MCF 10A (cell line): ENCODE measurements around the gene HDGFL3. TPM values are rescaled to one million over a fixed set of nuclear protein-coding genes. Genes with fewer than 3 reads are reported as not detected.

Experiments used
- BruUV-seq: library from RNA; stranded (reverse); fragments of 400-500 nt; replicated peaks from 2 replicates; lab custom pipeline; 2021; lab: Mats Ljungman, UMichigan
- CTCF ChIA-PET: fragments of 300-600 bp; sonication (Branson Sonifier 250); formaldehyde crosslinking; extraction: SDS; loops from one replicate; lab custom pipeline; 2021; ENCODE audit warnings: antibody characterized with exemption, inconsistent platforms; lab: Yijun Ruan, JAX
- POLR2A ChIA-PET: fragments of 300-600, 350-650 bp; sonication (Branson Sonifier 250); formaldehyde crosslinking; extraction: SDS; loops from one replicate; lab custom pipeline; 2020; ENCODE audit warnings: antibody characterized with exemption, inconsistent platforms; lab: Yijun Ruan, JAX
- DNase-seq: peaks from one replicate; pipeline ENCODE4 v3.0.0-alpha.2; 2018; ENCODE audit not compliant: unreplicated experiment
- H3K27ac Mint-ChIP-seq: one replicate; pipeline ENCODE4 v1.8.0; 2022; ENCODE audit warnings: mild to moderate bottlenecking, low read depth, mixed read lengths; ENCODE audit not compliant: unreplicated experiment
- H3K27me3 Mint-ChIP-seq: one replicate; pipeline ENCODE4 v1.8.0; 2022; ENCODE audit warnings: mixed read lengths; ENCODE audit not compliant: insufficient read depth, unreplicated experiment
- H3K36me3 Mint-ChIP-seq: one replicate; pipeline ENCODE4 v1.8.0; 2022; ENCODE audit warnings: mild to moderate bottlenecking, moderate library complexity, mixed read lengths; ENCODE audit not compliant: insufficient read depth, unreplicated experiment
- H3K4me1 Mint-ChIP-seq: one replicate; pipeline ENCODE4 v1.8.0; 2022; ENCODE audit warnings: mixed read lengths; ENCODE audit not compliant: insufficient read depth, unreplicated experiment
- H3K4me3 Mint-ChIP-seq: one replicate; pipeline ENCODE4 v1.8.0; 2022; ENCODE audit warnings: mild to moderate bottlenecking, moderate library complexity, mixed read lengths; ENCODE audit not compliant: unreplicated experiment
- H3K9me3 Mint-ChIP-seq: one replicate; pipeline ENCODE4 v1.8.0; 2022; ENCODE audit warnings: mixed read lengths; ENCODE audit not compliant: unreplicated experiment
- intact Hi-C: fragments of 100-400 bp; cut with micrococcal nuclease; formaldehyde crosslinking; loops from 2 replicates; pipeline ENCODE4 v1.14.1; 2022
- total RNA-seq: library from RNA; stranded (reverse); gene quantifications from 2 replicates; pipeline ENCODE4 v1.2.3, GENCODE V29; 2022
- TF ChIP-seq, protein P1 (sequence below): fragments of 200-600 bp; IDR thresholded peaks from one replicate; pipeline ENCODE4 v1.8.0; 2022; ENCODE audit warnings: antibody characterized with exemption, mild to moderate bottlenecking; ENCODE audit not compliant: unreplicated experiment

Gene HDGFL3
- total RNA-seq, 1 experiment from 2014 or later, result 80.4 TPM

DNA sequence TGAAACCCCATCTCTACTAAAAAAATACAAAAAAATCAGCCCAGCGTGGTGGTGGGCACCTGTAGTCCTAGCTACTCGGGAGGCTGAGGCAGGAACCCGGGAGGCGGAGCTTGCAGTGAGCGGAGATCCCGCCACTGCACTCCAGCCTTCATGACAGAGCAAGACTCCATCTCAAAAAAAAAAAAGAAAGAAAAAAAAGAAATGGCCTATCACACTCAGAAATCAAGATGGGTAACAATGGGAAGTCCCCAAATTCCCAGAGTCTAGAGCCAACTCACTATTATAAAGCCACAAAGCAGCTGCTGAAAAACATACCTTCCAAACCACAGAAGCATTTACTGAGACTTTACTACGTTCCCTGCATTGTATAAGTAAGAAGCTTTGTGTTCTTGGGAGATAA lies 7.5 kb downstream of the HDGFL3 start:
- ChIA-PET CTCF (no interaction called here), POLR2A (interaction anchor here (0.5 to 5.0 kb wide), 8 partner anchors 13 to 464 kb away, joined by 3 to 34 read pairs (median 3); partner anchors contain the start of genes BNC1 and BTBD1)
- TF ChIP-seq, protein P1, sequence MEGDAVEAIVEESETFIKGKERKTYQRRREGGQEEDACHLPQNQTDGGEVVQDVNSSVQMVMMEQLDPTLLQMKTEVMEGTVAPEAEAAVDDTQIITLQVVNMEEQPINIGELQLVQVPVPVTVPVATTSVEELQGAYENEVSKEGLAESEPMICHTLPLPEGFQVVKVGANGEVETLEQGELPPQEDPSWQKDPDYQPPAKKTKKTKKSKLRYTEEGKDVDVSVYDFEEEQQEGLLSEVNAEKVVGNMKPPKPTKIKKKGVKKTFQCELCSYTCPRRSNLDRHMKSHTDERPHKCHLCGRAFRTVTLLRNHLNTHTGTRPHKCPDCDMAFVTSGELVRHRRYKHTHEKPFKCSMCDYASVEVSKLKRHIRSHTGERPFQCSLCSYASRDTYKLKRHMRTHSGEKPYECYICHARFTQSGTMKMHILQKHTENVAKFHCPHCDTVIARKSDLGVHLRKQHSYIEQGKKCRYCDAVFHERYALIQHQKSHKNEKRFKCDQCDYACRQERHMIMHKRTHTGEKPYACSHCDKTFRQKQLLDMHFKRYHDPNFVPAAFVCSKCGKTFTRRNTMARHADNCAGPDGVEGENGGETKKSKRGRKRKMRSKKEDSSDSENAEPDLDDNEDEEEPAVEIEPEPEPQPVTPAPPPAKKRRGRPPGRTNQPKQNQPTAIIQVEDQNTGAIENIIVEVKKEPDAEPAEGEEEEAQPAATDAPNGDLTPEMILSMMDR, result no peak
- intact Hi-C loops, result no loop called here
- Mint-ChIP-seq H3K4me1 (peaks cover 47% of the 10 kb centered on the region), H3K9me3 (no peaks in the 10 kb centered on the region), H3K36me3 (no peaks in the 10 kb centered on the region), H3K27ac (no peak overlapping the region), H3K27me3 (no peaks in the 10 kb centered on the region), H3K4me3 (no peak overlapping the region)
- peak; percentile 58 for DNase-seq
- no TSS peak for BruUV-seq

DNA sequence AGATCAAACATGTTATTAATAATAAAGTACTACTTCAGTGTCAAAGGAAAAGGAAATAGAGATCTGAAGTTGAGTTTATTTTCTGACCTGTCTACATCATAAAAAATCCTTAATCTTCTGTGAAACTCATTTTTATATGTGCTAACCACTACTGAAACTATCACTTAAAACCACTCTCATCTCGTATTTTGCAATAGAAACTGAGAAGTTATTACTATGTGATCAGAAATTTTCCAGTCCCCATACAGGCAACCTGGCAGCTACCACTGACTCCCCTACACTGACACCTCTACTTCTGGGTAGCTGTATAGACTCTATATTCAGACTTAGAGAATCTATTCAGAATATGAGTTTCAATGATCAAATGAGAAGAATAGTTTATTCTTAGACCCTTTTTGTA lies 8.3 kb downstream of the HDGFL3 start:
- POLR2A ChIA-PET, result interaction anchor here (0.7 to 5.0 kb wide), 4 partner anchors 85 to 133 kb away, joined by 3 to 34 read pairs (median 3); partner anchors contain the start of genes BNC1 and BTBD1
- H3K9me3 Mint-ChIP-seq, result no peaks in the 10 kb centered on the region
- intact Hi-C loops, result no loop called here
- peak overlapping the region; percentile 39 for H3K27ac Mint-ChIP-seq
- no peak overlapping the region for H3K4me3 Mint-ChIP-seq
- CTCF ChIA-PET, result interaction anchor here (0.7 kb wide), 1 partner anchor 8 kb away, joined by 3 read pairs; the partner anchor contains the start of gene HDGFL3
- DNase-seq, result no peak
- no peaks in the 10 kb centered on the region for H3K36me3 Mint-ChIP-seq
- no peaks in the 10 kb centered on the region for H3K27me3 Mint-ChIP-seq
- peaks cover 44% of the 10 kb centered on the region for H3K4me1 Mint-ChIP-seq
- TF ChIP-seq, protein P1, result no peak
- no TSS peak for BruUV-seq

DNA sequence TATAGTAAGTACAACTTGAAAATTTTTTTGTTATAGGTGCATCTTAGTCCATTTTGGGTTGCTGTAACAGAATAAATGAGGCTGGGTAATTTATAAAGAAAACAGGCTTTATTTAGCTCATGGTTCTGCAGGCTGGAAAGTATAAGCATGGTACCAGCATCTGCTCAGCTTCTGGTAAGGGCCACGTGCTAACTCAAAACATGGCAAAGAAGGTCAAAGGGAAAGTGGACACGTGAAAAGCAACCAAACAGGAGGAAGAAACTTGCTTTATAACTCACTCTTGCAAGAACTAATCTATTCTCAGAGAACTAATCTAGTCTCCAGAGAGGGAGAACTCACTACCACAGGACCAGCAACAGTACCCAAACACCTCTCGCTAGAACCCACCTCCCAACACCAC lies 9.1 kb downstream of the HDGFL3 start:
- Mint-ChIP-seq H3K4me1 (peaks cover 43% of the 10 kb centered on the region), H3K36me3 (no peaks in the 10 kb centered on the region), H3K27me3 (no peaks in the 10 kb centered on the region), H3K27ac (peak overlapping the region; percentile 39), H3K4me3 (no peak overlapping the region), H3K9me3 (no peaks in the 10 kb centered on the region)
- TF ChIP-seq, protein P1, result no peak
- no TSS peak for BruUV-seq
- intact Hi-C loops, result no loop called here
- no peak for DNase-seq
- CTCF ChIA-PET, result no interaction called here
- POLR2A ChIA-PET, result interaction anchor here (0.6 kb wide), 1 partner anchor 35 kb away, joined by 3 read pairs; no protein-coding TSS in a partner anchor

DNA sequence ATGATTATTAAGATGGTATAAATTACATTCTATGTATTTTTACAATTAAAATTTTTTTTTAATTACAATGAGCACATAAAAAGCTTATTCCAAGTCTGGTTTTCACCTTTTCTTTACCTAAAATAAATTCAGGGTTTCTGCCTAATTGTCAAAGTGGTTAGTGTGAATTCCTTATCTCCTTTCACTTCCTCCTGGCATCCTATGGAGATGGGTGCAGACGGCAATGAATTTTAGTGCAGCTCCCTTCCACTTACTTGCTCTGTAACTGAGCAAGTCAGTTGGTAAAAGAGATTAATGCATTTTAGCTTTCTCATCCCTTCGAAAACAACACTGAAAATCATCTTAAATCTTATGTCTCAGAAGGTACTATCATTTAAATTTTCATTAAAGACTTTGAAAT lies 13.1 kb downstream of the HDGFL3 start:
- POLR2A ChIA-PET, result interaction anchor here (1.0 to 4.0 kb wide), 5 partner anchors 9 to 190 kb away, joined by 3 to 54 read pairs (median 3); partner anchors contain the start of gene HDGFL3
- no peaks in the 10 kb centered on the region for H3K27me3 Mint-ChIP-seq
- H3K36me3 Mint-ChIP-seq, result no peaks in the 10 kb centered on the region
- BruUV-seq, result no TSS peak
- TF ChIP-seq, protein P1, result no peak
- intact Hi-C loops, result no loop called here
- H3K4me3 Mint-ChIP-seq, result no peak overlapping the region
- CTCF ChIA-PET, result interaction anchor here (0.6 to 1.0 kb wide), 3 partner anchors 11 to 183 kb away, joined by 3 to 4 read pairs (median 3); partner anchors contain the start of gene C15orf40
- H3K4me1 Mint-ChIP-seq, result peaks cover 41% of the 10 kb centered on the region
- H3K9me3 Mint-ChIP-seq, result no peaks in the 10 kb centered on the region
- no peak overlapping the region for H3K27ac Mint-ChIP-seq
- DNase-seq, result no peak
